ENCODE measurements around the gene VDR.

VDR gene

GRCh38 chr12:47900131-47901062, 4.4 kb downstream of the VDR start:
- Histone ChIP-seq H3K36me3 (ENCODE audit: insufficient read depth, insufficient read length, low read length) (no peaks in the 10 kb centered on the region), H3K4me3 (ENCODE audit: insufficient read length, low read depth) (no peak overlapping the region), H3K9me3 (ENCODE audit: insufficient read depth, low read length) (no peaks in the 10 kb centered on the region), H3K27me3 (ENCODE audit: insufficient read depth, insufficient read length) (peaks cover 54% of the 10 kb centered on the region), H3K4me1 (ENCODE audit: insufficient read depth, insufficient read length) (peaks cover 16% of the 10 kb centered on the region), H3K9ac (ENCODE audit: insufficient read length, low read depth) (no peak overlapping the region)
- no peak for DNase-seq (ENCODE audit: low read depth, low spot score)
- no peak for TF ChIP-seq YY1 (IDR thresholded peaks at IDR 0.05; ENCODE audit: insufficient read depth, insufficient read length)
- no peak for TF ChIP-seq ZNF274 (IDR thresholded peaks at IDR 0.05; ENCODE audit: low read depth, low read length)
- no peak for TF ChIP-seq SUZ12 (IDR thresholded peaks at IDR 0.05; ENCODE audit: extremely low read depth, insufficient read depth, insufficient read length)

- Histone ChIP-seq H3K4me3 (ENCODE audit: insufficient read length, low read depth) (no peak overlapping the region), H3K27me3 (ENCODE audit: insufficient read depth, insufficient read length) (peaks cover 46% of the 10 kb centered on the region), H3K36me3 (ENCODE audit: insufficient read depth, insufficient read length, low read length) (no peaks in the 10 kb centered on the region), H3K9ac (ENCODE audit: insufficient read length, low read depth) (no peak overlapping the region), H3K9me3 (ENCODE audit: insufficient read depth, low read length) (no peaks in the 10 kb centered on the region), H3K4me1 (ENCODE audit: insufficient read depth, insufficient read length) (peaks cover 16% of the 10 kb centered on the region)
- TF ChIP-seq ZNF274 (IDR thresholded peaks at IDR 0.05; ENCODE audit: low read depth, low read length): no peak
- TF ChIP-seq SUZ12 (IDR thresholded peaks at IDR 0.05; ENCODE audit: extremely low read depth, insufficient read depth, insufficient read length): no peak
- no peak for TF ChIP-seq YY1 (IDR thresholded peaks at IDR 0.05; ENCODE audit: insufficient read depth, insufficient read length)
- DNase-seq (ENCODE audit: low read depth, low spot score): no peak
Observed at GRCh38 chr12:47899466-47899865, 5.3 kb downstream of the VDR start.

- TF ChIP-seq ZNF274 (IDR thresholded peaks at IDR 0.05; ENCODE audit: low read depth, low read length): no peak
- no peak for TF ChIP-seq SUZ12 (IDR thresholded peaks at IDR 0.05; ENCODE audit: extremely low read depth, insufficient read depth, insufficient read length)
- TF ChIP-seq YY1 (IDR thresholded peaks at IDR 0.05; ENCODE audit: insufficient read depth, insufficient read length): no peak
- Histone ChIP-seq H3K9me3 (ENCODE audit: insufficient read depth, low read length) (no peaks in the 10 kb centered on the region), H3K27me3 (ENCODE audit: insufficient read depth, insufficient read length) (peaks cover 18% of the 10 kb centered on the region), H3K36me3 (ENCODE audit: insufficient read depth, insufficient read length, low read length) (no peaks in the 10 kb centered on the region), H3K9ac (ENCODE audit: insufficient read length, low read depth) (no peak overlapping the region), H3K4me3 (ENCODE audit: insufficient read length, low read depth) (no peak overlapping the region), H3K4me1 (ENCODE audit: insufficient read depth, insufficient read length) (peaks cover 9% of the 10 kb centered on the region)
- no peak for DNase-seq (ENCODE audit: low read depth, low spot score)
Observed at GRCh38 chr12:47896633-47897032, 8.2 kb downstream of the VDR start.

- H3K9ac ChIP-seq (ENCODE audit: insufficient read length, low read depth): no peak overlapping the region
- no peak overlapping the region for H3K4me3 ChIP-seq (ENCODE audit: insufficient read length, low read depth)
- no peaks in the 10 kb centered on the region for H3K9me3 ChIP-seq (ENCODE audit: insufficient read depth, low read length)
- TF ChIP-seq YY1 (IDR thresholded peaks at IDR 0.05; ENCODE audit: insufficient read depth, insufficient read length) (no peak), SUZ12 (IDR thresholded peaks at IDR 0.05; ENCODE audit: extremely low read depth, insufficient read depth, insufficient read length) (no peak), ZNF274 (IDR thresholded peaks at IDR 0.05; ENCODE audit: low read depth, low read length) (no peak)
- peaks cover 9% of the 10 kb centered on the region for H3K4me1 ChIP-seq (ENCODE audit: insufficient read depth, insufficient read length)
- H3K27me3 ChIP-seq (ENCODE audit: insufficient read depth, insufficient read length): peaks cover 17% of the 10 kb centered on the region
- DNase-seq (ENCODE audit: low read depth, low spot score): no peak
- no peaks in the 10 kb centered on the region for H3K36me3 ChIP-seq (ENCODE audit: insufficient read depth, insufficient read length, low read length)
Observed at GRCh38 chr12:47896022-47896421, 8.8 kb downstream of the VDR start.

- no peak overlapping the region for H3K4me3 ChIP-seq (ENCODE audit: insufficient read length, low read depth)
- no peak overlapping the region for H3K9ac ChIP-seq (ENCODE audit: insufficient read length, low read depth)
- peaks cover 9% of the 10 kb centered on the region for H3K4me1 ChIP-seq (ENCODE audit: insufficient read depth, insufficient read length)
- no peak for DNase-seq (ENCODE audit: low read depth, low spot score)
- TF ChIP-seq SUZ12 (IDR thresholded peaks at IDR 0.05; ENCODE audit: extremely low read depth, insufficient read depth, insufficient read length): no peak
- no peak for TF ChIP-seq ZNF274 (IDR thresholded peaks at IDR 0.05; ENCODE audit: low read depth, low read length)
- no peak for TF ChIP-seq YY1 (IDR thresholded peaks at IDR 0.05; ENCODE audit: insufficient read depth, insufficient read length)
- peaks cover 12% of the 10 kb centered on the region for H3K27me3 ChIP-seq (ENCODE audit: insufficient read depth, insufficient read length)
- no peaks in the 10 kb centered on the region for H3K36me3 ChIP-seq (ENCODE audit: insufficient read depth, insufficient read length, low read length)
- no peaks in the 10 kb centered on the region for H3K9me3 ChIP-seq (ENCODE audit: insufficient read depth, low read length)
Observed at GRCh38 chr12:47894652-47895051, 10.1 kb downstream of the VDR start.

GRCh38 chr12:47894068-47894467, 10.7 kb downstream of the VDR start:
- H3K9ac ChIP-seq (ENCODE audit: insufficient read length, low read depth): no peak overlapping the region
- peaks cover 9% of the 10 kb centered on the region for H3K27me3 ChIP-seq (ENCODE audit: insufficient read depth, insufficient read length)
- TF ChIP-seq ZNF274 (IDR thresholded peaks at IDR 0.05; ENCODE audit: low read depth, low read length) (no peak), YY1 (IDR thresholded peaks at IDR 0.05; ENCODE audit: insufficient read depth, insufficient read length) (no peak), SUZ12 (IDR thresholded peaks at IDR 0.05; ENCODE audit: extremely low read depth, insufficient read depth, insufficient read length) (no peak)
- no peak for DNase-seq (ENCODE audit: low read depth, low spot score)
- no peak overlapping the region for H3K4me3 ChIP-seq (ENCODE audit: insufficient read length, low read depth)
- no peaks in the 10 kb centered on the region for H3K36me3 ChIP-seq (ENCODE audit: insufficient read depth, insufficient read length, low read length)
- no peaks in the 10 kb centered on the region for H3K9me3 ChIP-seq (ENCODE audit: insufficient read depth, low read length)
- H3K4me1 ChIP-seq (ENCODE audit: insufficient read depth, insufficient read length): peaks cover 9% of the 10 kb centered on the region

GRCh38 chr12:47892819-47893218, 12.0 kb downstream of the VDR start:
- Histone ChIP-seq H3K9me3 (ENCODE audit: insufficient read depth, low read length) (no peaks in the 10 kb centered on the region), H3K27me3 (ENCODE audit: insufficient read depth, insufficient read length) (peaks cover 9% of the 10 kb centered on the region), H3K9ac (ENCODE audit: insufficient read length, low read depth) (no peak overlapping the region), H3K4me1 (ENCODE audit: insufficient read depth, insufficient read length) (peaks cover 9% of the 10 kb centered on the region), H3K36me3 (ENCODE audit: insufficient read depth, insufficient read length, low read length) (no peaks in the 10 kb centered on the region), H3K4me3 (ENCODE audit: insufficient read length, low read depth) (no peak overlapping the region)
- no peak for DNase-seq (ENCODE audit: low read depth, low spot score)
- TF ChIP-seq YY1 (IDR thresholded peaks at IDR 0.05; ENCODE audit: insufficient read depth, insufficient read length) (no peak), ZNF274 (IDR thresholded peaks at IDR 0.05; ENCODE audit: low read depth, low read length) (no peak), SUZ12 (IDR thresholded peaks at IDR 0.05; ENCODE audit: extremely low read depth, insufficient read depth, insufficient read length) (no peak)

Data from NT2/D1 (cell line).